ENCODE measurements around the gene KIRREL1.

- TF ChIP-seq EZH2 (IDR thresholded peaks at IDR 0.05; ENCODE audit: borderline replicate concordance, low read length) (no peak), CTCF (IDR thresholded peaks at IDR 0.05; ENCODE audit: low read length) (no peak)
Observed at GRCh38 chr1:157971769-157972168, 21.7 kb upstream of the KIRREL1 start.
